Hematopoietic multipotent progenitor cell treated with erythropoietin and hydrocortisone succinate and interleukin-3 and kit ligand, for 17 days (in vitro differentiated cells): Measurements from ENCODE around the gene RPS27A.
"Not testable (repeated sequence)": the region's sequence is repeated elsewhere in the genome, so short reads cannot be mapped to it uniquely, and the experiment has no call there.

ENCODE experiments used
- DNase-seq: peaks from one replicate; pipeline ENCODE4 v3.0.0-alpha.2; 2015; ENCODE audit warnings: low spot score

Gene RPS27A

DNA sequence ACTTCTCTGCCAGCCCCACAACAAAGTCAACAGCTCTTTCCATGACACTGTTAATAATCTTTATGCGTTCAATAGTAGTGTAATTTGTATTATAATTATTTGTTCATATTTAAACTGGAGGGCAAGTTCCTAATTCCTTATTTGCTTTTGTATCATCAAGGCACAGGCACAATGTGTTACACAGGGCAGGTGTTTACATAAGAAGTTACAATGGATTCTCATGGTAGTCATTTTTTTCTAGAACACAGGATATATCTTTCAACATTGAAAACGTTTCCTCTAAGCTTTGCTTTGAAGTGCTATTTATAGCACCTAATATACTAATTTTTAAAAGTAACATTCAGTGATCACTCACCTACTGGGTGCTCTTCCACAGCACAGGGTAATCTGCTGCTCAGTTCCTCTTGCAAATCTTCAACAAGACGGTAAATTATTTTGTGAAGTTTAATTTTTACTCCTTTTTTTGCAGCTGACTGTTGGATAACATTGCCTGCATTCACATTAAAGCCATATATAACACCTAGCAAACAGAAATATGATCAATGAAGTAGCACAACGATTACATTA lies 7.3 kb downstream of the RPS27A start:
- DNase-seq = no peak

- DNase-seq = not testable (repeated sequence)
Observed at GRCh38 chr2:55241582-55241981, 9.1 kb downstream of the RPS27A start.

- no peak for DNase-seq
Observed at GRCh38 chr2:55242617-55243016, 10.1 kb downstream of the RPS27A start.

DNA sequence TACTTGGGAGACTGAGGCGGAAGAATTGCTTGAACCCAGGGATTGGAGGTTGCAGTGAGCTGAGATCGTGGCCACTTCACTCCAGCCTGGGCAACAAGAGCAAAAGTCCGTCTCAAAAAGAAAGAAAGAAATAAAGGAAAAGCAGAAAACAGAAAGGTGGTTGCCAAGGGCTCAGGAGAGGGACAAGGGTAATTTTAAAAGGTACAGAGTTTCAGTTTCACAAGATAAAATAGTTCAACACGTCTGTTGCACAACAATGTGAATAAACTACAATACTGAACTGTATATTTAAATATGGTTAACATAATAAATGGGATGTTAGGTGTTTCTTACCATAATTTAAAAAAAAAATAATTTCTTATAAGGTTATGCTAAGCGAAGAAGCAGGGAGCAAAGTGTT lies 12.9 kb downstream of the RPS27A start:
- DNase-seq = no peak

DNA sequence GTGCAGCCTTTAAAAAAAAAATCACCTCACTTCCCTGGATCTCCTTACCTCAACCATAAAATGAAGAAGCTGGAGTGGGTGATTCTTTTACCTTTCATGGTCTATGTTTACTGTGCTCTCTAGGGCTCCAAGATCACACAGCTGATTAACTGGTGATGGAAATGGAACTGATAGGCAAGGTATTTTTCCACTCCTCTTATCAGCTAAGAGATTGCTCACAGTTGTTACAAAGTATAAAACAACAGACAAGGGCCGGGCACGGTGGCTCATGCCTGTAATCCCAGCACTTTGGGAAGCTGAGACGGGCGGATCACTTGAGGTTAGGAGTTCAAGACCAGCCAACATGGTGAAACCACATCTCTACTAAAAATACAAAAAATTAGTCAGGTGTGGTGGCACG lies 14.5 kb downstream of the RPS27A start:
- DNase-seq = no peak

DNA sequence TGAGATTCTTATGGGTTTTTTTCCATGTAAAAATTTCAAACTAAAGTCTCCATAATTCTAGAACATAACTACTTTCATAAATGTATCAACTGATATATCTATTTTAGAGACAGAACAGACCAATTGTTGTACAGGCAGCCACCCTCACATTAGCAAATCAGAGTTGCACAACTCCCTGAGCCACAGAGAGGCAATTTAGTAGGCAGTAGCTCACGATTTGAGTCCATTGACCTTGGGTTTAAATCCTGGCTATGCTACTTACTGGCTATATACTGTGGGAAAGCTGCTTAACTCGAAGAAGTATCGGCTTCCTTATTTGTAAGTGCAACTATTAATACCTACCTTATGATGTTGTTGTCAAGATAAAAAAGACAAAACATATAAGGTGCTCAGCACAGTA lies 20.3 kb downstream of the RPS27A start:
- no peak for DNase-seq

DNA sequence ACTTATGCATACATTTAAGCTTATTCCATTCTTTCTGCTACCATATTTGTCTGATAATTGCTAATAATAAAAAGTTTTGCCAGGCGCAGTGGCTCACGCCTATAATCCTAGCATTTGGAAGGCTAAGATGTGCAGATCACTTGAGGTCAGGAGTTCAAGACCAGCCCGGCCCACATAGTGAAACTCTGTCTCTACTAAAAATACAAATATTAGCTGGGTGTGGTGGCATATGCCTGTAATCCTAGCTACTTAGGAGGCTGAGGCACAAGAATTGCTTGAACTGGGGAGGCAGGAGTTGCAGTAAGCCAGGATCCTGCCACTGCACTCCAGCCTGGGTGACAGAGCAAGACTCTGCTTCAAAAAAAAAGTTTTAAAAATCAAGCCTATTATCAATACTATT lies 27.1 kb downstream of the RPS27A start:
- not testable (repeated sequence) for DNase-seq

DNA sequence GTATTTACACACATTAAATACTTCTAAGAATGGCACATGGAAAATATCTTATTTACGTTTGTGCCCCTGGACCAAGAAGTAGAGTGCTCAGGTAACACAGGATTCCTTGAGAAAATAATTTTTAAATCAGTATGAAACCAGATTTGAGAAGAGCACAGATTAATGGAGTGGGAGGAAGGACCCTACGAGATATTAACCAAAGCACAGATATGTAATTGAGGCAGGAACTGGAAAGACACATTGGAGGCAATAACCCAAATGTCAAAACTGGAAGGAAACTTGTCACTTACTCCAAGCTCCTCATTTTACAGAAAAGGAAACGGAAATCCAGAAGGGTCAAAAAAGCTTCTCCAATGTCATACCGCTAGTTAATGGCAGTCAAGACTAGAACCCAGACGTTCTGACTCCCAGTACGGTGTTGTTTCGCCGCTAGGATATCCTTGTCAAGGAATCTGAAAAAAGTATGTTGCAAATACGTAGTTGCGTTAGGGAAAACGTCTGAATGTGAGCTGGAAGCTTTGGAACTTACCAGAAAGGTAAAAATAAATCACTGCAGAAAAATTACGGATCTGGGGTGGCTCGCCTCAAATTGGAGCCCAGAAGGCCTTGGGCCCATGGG lies 35.9 kb downstream of the RPS27A start:
- no peak for DNase-seq

GRCh38 chr2:55268907-55269644 lies 36.6 kb downstream of the RPS27A start, which contains the start of gene MTIF2:
Gene MTIF2 (minus strand): TSS chr2:55269231. CDS start chr2:55263858, 5,373 bp downstream.
- DNase-seq = peak; percentile 80

DNA sequence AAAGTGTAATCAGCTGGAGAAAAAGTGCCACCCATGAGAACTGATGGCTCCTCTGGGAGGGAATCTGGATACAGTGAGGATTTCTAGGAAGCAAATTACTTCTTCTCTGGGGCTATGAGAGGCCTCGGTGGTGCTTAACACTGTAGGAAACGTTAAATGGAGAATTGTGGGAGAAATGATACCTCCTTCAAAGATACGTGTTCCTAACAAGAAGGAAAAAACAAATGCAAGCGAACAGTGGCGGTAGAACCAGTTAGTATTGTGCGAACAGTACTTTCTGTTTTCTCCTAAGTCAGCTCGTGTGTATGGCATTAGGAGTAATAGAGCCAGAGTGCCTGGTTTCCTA lies 37.1 kb downstream of the RPS27A start:
- no peak for DNase-seq

GRCh38 chr2:55274346-55274745 lies 41.9 kb downstream of the RPS27A start:
- not testable (repeated sequence) for DNase-seq

DNA sequence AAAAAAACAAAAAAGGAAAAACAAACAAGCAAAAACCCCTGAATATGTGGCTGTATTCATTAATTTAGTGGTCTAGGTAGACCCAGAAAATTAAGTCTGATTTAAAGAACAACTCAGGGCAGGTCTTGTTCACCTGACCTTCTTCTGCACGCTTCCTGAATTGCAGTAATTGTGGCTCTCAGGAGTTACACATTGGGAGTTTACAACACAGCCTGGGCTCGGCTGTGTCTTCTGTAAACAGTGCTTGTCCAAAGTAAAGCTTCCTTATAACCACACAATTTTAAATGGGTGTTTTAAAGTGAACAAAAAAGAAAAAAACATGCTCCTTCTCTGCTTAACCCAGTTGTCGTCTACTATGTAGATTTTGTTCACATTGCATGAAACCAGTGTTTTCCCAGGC lies 44.8 kb downstream of the RPS27A start:
- no peak for DNase-seq

DNA sequence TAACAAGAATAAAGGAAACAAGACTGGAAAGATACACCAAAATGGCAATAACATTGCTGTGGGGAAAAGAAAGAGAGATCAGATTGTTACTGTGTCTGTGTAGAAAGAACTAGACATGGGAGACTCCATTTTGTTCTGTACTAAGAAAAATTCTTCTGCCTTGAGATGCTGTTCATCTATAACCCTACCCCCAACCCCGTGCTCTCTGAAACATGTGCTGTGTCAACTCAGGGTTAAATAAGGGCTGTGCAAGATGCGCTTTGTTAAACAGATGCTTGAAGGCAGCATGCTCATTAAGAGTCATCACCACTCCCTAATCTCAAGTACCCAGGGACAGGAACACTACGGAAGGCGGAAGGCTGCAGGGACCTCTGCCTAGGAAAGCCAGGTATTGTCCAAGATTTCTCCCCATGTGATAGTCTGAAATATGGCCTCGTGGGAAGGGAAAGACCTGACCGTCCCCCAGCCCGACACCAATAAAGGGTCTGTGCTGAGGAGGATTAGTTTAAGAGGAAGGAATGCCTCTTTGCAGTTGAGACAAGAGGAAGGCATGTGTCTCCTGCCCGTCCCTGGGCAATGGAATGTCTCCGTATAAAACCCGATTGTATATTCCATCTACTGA lies 46.8 kb downstream of the RPS27A start:
- not testable (repeated sequence) for DNase-seq

DNA sequence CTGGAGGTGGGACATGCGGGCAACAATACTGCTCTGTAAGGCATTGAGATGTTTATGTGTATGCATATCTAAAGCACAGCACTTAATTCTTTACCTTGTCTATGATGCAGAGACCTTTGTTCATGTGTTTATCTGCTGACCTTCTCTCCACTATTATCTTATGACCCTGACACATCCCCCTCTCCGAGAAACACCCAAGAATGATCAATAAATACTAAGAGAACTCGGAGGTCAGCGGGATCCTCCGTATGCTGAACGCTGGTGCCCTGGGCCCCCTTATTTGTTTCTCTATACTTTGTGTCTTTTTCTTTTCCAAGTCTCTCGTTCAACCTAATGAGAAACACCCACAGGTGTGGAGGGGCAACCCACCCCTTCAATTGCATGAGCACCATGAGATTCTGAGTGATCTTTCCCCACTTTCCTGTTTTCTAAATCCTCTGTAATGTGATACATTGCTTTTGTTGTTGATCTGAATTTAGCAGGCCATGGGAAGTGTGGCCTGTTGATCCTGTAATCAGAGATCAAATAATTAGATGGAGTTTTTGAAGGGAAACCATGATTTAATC lies 47.5 kb downstream of the RPS27A start:
- not testable (repeated sequence) for DNase-seq

DNA sequence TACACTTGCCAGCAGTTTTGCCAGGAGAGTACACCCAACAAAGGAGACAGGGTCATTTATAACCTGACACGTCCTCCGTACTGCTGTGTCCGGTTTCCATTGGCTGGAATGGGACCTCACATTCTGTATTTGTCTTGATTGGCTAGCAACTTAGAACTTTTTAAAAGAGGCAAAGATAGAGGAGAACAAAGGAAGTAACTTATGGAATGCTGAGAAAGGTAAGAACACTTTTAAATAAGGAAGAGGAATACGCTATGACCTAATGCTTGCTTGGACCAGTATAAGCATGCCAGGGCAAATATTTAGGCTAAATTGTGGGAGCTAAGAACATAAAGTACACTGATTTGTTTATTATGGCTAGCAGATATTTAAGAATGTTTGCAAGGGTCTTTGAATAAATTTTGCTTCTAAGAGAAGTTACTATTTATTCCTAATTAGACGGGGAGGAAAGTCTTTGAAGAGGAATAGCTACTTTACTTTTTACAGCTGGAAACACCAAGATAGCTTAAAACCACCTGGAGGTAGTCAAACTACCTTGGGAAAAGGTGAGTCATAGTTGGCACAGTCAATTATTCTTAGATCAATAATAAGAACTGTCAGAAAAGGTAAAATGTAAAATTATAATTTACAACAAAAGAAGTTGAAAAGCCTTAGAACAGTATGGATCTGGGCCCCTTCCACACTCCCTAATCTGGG lies 48.5 kb downstream of the RPS27A start:
- not testable (repeated sequence) for DNase-seq

GRCh38 chr2:55282110-55282917 lies 49.8 kb downstream of the RPS27A start:
- DNase-seq = peak; percentile 76

- no peak for DNase-seq
Observed at GRCh38 chr2:55283083-55283482, 50.6 kb downstream of the RPS27A start.
